ENCODE measurements around the gene ARF6.

The ARF6 gene

GRCh38 chr14:49945448-49946319 lies 52.8 kb downstream of the ARF6 start:
- no peak for FAIRE-seq

All from G401.6 (cell line).